Activated CD8-positive, alpha-beta T cell treated with anti-CD3 and anti-CD28 coated beads for 36 hours (primary cell): ENCODE results near the gene PHPT1. TPM values are rescaled to one million over a fixed set of nuclear protein-coding genes. Genes with fewer than 3 reads are reported as not detected.
"Not testable (repeated sequence)": the region's sequence is repeated elsewhere in the genome, so short reads cannot be mapped to it uniquely, and the experiment has no call there.

Experiments used
- ATAC-seq: fragments of 200-7000 bp; cut with Tn5 transposase; one replicate; pipeline ENCODE4 v1.10.0; 2021; ENCODE audit warnings: mild to moderate bottlenecking, moderate library complexity
- CTCF ChIA-PET: fragments of 350-600 bp; sonication (Branson Sonifier 250); formaldehyde crosslinking; loops from one replicate; lab custom pipeline; 2021; ENCODE audit warnings: antibody characterized with exemption; lab: Charles Lee
- POLR2A ChIA-PET: fragments of 350-600 bp; sonication (Branson Sonifier 250); formaldehyde crosslinking; loops from one replicate; lab custom pipeline; 2021; ENCODE audit warnings: antibody characterized with exemption; lab: Charles Lee
- DNase-seq: peaks from one replicate; pipeline ENCODE4 v3.0.0-alpha.2; 2020
- H3K27ac Mint-ChIP-seq: one replicate; pipeline ENCODE4 v1.8.0; 2021; ENCODE audit warnings: mild to moderate bottlenecking, mixed read lengths
- H3K27me3 Mint-ChIP-seq: one replicate; pipeline ENCODE4 v1.8.0; 2021; ENCODE audit warnings: mixed read lengths
- H3K36me3 Mint-ChIP-seq: one replicate; pipeline ENCODE4 v1.8.0; 2021; ENCODE audit warnings: low read depth, mixed read lengths
- H3K4me1 Mint-ChIP-seq: one replicate; pipeline ENCODE4 v1.8.0; 2021; ENCODE audit warnings: low read depth, mixed read lengths
- H3K4me3 Mint-ChIP-seq: one replicate; pipeline ENCODE4 v1.8.0; 2021; ENCODE audit warnings: mild to moderate bottlenecking, moderate library complexity, mixed read lengths
- H3K9me3 Mint-ChIP-seq: one replicate; pipeline ENCODE4 v1.8.0; 2021; ENCODE audit warnings: mixed read lengths
- intact Hi-C: fragments of 100-400 bp; cut with micrococcal nuclease; formaldehyde crosslinking; loops from one replicate; pipeline ENCODE4 v1.10.0; 2022
- total RNA-seq, 2 experiments: library from RNA; stranded (reverse); gene quantifications; one replicate each; pipeline ENCODE4 v1.2.3, GENCODE V29; 2021
- TF ChIP-seq, protein P1 (sequence below): fragments of 200-600 bp; IDR thresholded peaks from one replicate; pipeline ENCODE4 v1.8.0; 2022; ENCODE audit warnings: antibody characterized with exemption, mild to moderate bottlenecking

The PHPT1 gene
- total RNA-seq, 2 experiments from 2014 or later = 123 to 124 TPM

DNA sequence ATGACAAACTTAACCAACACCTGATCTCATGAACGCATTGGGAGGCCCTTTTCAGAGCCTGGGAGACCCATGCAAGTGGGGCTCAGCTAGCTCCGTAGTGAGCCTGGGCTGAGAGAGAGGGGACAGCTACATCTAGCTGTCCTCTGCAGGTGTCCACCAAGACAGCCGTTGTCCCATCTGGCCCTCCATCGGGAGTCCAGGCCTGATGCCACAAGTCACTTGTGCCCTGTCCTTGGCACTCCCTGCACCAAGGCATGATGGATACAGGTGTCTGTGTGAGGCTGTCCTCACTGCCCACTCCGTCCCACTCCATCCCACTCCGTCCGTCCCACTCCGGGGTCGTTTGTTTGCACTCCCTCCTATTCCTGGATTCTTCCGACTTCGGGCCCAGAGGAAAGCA lies 19.4 kb downstream of the PHPT1 start:
- TF ChIP-seq, protein P1, sequence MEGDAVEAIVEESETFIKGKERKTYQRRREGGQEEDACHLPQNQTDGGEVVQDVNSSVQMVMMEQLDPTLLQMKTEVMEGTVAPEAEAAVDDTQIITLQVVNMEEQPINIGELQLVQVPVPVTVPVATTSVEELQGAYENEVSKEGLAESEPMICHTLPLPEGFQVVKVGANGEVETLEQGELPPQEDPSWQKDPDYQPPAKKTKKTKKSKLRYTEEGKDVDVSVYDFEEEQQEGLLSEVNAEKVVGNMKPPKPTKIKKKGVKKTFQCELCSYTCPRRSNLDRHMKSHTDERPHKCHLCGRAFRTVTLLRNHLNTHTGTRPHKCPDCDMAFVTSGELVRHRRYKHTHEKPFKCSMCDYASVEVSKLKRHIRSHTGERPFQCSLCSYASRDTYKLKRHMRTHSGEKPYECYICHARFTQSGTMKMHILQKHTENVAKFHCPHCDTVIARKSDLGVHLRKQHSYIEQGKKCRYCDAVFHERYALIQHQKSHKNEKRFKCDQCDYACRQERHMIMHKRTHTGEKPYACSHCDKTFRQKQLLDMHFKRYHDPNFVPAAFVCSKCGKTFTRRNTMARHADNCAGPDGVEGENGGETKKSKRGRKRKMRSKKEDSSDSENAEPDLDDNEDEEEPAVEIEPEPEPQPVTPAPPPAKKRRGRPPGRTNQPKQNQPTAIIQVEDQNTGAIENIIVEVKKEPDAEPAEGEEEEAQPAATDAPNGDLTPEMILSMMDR = no peak
- DNase-seq = no peak
- ChIA-PET CTCF (no interaction called here), POLR2A (interaction anchor here (2.0 kb wide), 1 partner anchor 11 kb away, joined by 9 read pairs; no protein-coding TSS in a partner anchor)
- Mint-ChIP-seq H3K36me3 (peaks cover 7% of the 10 kb centered on the region), H3K4me3 (peak overlapping the region; percentile 28), H3K9me3 (peaks cover 3% of the 10 kb centered on the region), H3K27ac (no peak overlapping the region), H3K4me1 (peaks cover 10% of the 10 kb centered on the region), H3K27me3 (no peaks in the 10 kb centered on the region)
- intact Hi-C loops = no loop called here
- ATAC-seq = no peak

DNA sequence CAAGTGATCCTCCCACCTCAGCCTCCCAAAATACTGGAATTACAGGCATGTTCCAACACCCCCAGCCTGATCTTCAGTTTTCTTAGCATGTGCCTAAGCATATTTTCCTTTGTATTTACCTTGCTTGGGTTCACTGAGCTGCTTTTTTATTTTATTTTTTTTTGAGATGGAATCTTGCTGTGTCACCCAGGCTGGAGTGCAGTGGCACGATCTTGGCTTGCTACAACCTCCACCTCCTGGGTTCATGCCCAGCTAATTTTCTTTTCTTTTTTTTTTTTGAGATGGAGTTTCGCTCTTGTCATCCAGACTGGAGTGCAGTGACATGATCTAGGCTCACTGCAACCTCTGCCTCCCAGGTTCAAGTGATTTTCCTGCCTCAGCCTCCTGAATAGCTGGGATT lies 20.4 kb downstream of the PHPT1 start:
- H3K4me3 Mint-ChIP-seq, ATAC-seq, H3K9me3 Mint-ChIP-seq, DNase-seq, intact Hi-C loops, H3K27ac Mint-ChIP-seq, H3K4me1 Mint-ChIP-seq, H3K27me3 Mint-ChIP-seq, H3K36me3 Mint-ChIP-seq: not testable (repeated sequence)
- ChIA-PET CTCF (interaction anchor here (0.7 to 1.3 kb wide), 2 partner anchors 12 to 77 kb away, joined by 3 to 4 read pairs; no protein-coding TSS in a partner anchor), POLR2A (interaction anchor here (0.8 to 2.0 kb wide), 4 partner anchors 10 to 122 kb away, joined by 3 to 9 read pairs (median 8); partner anchors contain the start of genes PAXX and TRAF2)

DNA sequence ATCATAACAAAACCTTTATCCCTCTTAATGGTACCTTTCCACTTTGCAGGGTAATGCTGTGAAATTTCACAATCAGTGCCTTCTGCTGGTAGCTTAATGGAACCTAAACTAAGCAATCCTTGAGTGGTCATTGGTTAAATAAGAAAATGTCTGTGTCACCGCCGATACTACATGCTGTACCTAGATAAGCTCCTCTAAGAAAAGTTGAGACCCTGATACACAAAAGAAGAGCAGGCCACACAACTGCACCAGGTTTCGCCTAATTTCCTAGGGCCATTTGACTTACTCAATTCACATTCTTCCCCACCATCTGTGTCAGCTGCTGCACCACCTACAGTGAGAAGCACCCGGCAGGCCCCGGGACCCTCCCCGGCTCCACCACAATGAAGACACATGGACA lies 25.9 kb downstream of the PHPT1 start:
- Mint-ChIP-seq H3K27ac (no peak overlapping the region), H3K9me3 (peaks cover 3% of the 10 kb centered on the region), H3K27me3 (no peaks in the 10 kb centered on the region), H3K4me3 (no peak overlapping the region), H3K36me3 (no peaks in the 10 kb centered on the region), H3K4me1 (peaks cover under 1% of the 10 kb centered on the region)
- ChIA-PET POLR2A (interaction anchor here (0.6 to 1.1 kb wide), 5 partner anchors 13 to 57 kb away, joined by 3 to 8 read pairs (median 3); no protein-coding TSS in a partner anchor), CTCF (interaction anchor here (0.8 kb wide), 1 partner anchor 9 kb away, joined by 3 read pairs; no protein-coding TSS in a partner anchor)
- intact Hi-C loops = no loop called here
- no peak for DNase-seq
- TF ChIP-seq, protein P1 = no peak
- no peak for ATAC-seq

DNA sequence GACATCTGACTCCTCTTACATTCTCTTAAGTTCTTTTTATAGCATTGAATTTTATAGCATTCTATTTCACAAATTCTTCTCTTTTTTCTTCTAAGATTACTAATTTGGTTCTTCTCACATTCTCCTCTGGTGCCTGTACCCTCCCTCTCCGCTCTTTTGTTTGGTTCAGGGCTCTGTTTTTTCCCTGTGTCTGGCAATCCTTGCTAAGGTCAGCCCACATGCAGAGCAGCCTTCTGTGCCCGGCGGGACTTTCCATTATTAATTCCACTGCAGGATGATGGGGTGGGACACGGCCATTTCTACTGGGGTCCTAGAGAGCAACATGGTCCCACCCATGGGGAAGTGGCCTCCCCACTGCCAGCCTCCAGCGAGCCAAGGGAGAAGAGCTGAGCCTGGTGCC lies 27.3 kb downstream of the PHPT1 start:
- Mint-ChIP-seq H3K27me3 (no peaks in the 10 kb centered on the region), H3K9me3 (peaks cover 3% of the 10 kb centered on the region), H3K4me1 (peaks cover 12% of the 10 kb centered on the region), H3K36me3 (no peaks in the 10 kb centered on the region), H3K4me3 (no peak overlapping the region), H3K27ac (no peak overlapping the region)
- ATAC-seq = no peak
- CTCF ChIA-PET = no interaction called here
- no peak for DNase-seq
- TF ChIP-seq, protein P1 = no peak
- POLR2A ChIA-PET = interaction anchor here (1.1 kb wide), 1 partner anchor 26 kb away, joined by 3 read pairs; no protein-coding TSS in a partner anchor
- intact Hi-C loops = no loop called here

DNA sequence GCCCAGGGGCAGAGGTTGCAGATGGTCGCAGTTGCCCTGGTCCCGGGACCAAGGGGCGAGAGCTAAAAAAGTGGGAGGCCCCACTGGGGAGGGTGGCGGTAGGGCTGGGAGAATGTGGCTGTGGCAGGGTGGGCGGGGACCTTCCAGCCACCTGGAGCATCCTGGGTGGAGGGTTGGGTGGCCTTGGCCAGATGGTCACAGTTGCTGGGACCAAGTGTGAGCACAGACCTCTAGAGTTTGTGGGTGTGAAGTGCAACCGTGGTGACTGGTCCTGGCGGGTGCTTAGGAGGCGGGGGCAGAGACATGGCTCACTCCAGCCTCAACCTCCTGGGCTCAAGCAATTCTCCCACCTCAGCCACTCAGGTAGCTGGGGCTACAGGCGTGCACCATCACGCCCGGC lies 31.4 kb downstream of the PHPT1 start:
- ChIA-PET POLR2A (interaction anchor here (1.3 to 2.7 kb wide), 6 partner anchors 8 to 73 kb away, joined by 5 to 9 read pairs (median 8); partner anchors contain the start of genes EDF1 and RABL6), CTCF (interaction anchor here (1.3 to 1.6 kb wide), 2 partner anchors 17 to 32 kb away, joined by 3 to 6 read pairs; no protein-coding TSS in a partner anchor)
- H3K27ac Mint-ChIP-seq = peak overlapping the region; percentile 88
- intact Hi-C loops = no loop called here
- ATAC-seq = no peak
- H3K9me3 Mint-ChIP-seq = no peaks in the 10 kb centered on the region
- peaks cover 8% of the 10 kb centered on the region for H3K36me3 Mint-ChIP-seq
- no peaks in the 10 kb centered on the region for H3K27me3 Mint-ChIP-seq
- DNase-seq = peak; percentile 36
- TF ChIP-seq, protein P1 = no peak
- no peak overlapping the region for H3K4me3 Mint-ChIP-seq
- H3K4me1 Mint-ChIP-seq = peaks cover 42% of the 10 kb centered on the region
